Measurements from ENCODE around the gene POLR2A.

DNA sequence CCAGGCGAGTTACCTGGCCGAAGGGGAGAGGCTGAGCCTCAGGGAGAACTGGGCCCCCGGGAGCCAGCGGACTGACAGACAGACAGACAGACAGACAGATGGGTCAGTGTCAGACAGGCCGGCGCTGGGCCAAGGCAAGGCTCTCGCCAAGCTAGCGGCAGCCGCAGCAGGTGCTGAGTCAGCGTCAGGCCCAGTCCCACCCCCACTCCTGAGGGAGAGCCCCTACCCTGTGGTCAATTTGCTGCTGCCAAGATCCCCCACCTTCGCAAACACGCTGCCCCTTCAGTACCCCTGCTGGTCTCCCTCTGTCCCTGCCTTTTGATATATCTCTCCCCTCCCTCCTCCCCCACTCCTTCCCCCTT is 43.4 kb upstream of the POLR2A start:
- TF ChIP-seq, protein P1, sequence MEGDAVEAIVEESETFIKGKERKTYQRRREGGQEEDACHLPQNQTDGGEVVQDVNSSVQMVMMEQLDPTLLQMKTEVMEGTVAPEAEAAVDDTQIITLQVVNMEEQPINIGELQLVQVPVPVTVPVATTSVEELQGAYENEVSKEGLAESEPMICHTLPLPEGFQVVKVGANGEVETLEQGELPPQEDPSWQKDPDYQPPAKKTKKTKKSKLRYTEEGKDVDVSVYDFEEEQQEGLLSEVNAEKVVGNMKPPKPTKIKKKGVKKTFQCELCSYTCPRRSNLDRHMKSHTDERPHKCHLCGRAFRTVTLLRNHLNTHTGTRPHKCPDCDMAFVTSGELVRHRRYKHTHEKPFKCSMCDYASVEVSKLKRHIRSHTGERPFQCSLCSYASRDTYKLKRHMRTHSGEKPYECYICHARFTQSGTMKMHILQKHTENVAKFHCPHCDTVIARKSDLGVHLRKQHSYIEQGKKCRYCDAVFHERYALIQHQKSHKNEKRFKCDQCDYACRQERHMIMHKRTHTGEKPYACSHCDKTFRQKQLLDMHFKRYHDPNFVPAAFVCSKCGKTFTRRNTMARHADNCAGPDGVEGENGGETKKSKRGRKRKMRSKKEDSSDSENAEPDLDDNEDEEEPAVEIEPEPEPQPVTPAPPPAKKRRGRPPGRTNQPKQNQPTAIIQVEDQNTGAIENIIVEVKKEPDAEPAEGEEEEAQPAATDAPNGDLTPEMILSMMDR (IDR thresholded peaks at IDR 0.05; ENCODE audit: low read depth, low read length) = no peak
- TF ChIP-seq POLR2A (IDR thresholded peaks at IDR 0.05; ENCODE audit: extremely low read depth, insufficient read length) (no peak), MAX (IDR thresholded peaks at IDR 0.05; ENCODE audit: low read depth, low read length) (no peak)
